Aorta (tissue), 5 donors: ENCODE results near the gene RTCA. TPM values are rescaled to one million over a fixed set of nuclear protein-coding genes. Genes with fewer than 3 reads are reported as not detected.
"Not testable (repeated sequence)": the region's sequence is repeated elsewhere in the genome, so short reads cannot be mapped to it uniquely, and the experiment has no call there.

Source experiments
- ATAC-seq: fragments of 200-7000 bp; cut with Tn5 transposase; one replicate; pipeline ENCODE4 v1.9.1; 2022; ENCODE audit warnings: moderate library complexity; ENCODE audit not compliant: low FRiP score
- DNase-seq, 2 donors: peaks; one replicate each; pipeline ENCODE4 v3.0.0-alpha.2; 2020
- H3K27ac ChIP-seq, 2 donors: one replicate each; pipeline ENCODE4 v1.5.1; 2013; ENCODE audit warnings: low read length in 2 of 2, mild to moderate bottlenecking in 2 of 2, moderate library complexity in 2 of 2, control low read depth in 1 of 2, inconsistent platforms in 1 of 2, low read depth in 1 of 2
- H3K27me3 ChIP-seq, 2 donors: one replicate each; pipeline ENCODE4 v1.6.1; 2013; ENCODE audit warnings: control low read depth in 1 of 2, low read length in 1 of 2, mild to moderate bottlenecking in 1 of 2, moderate library complexity in 1 of 2; ENCODE audit not compliant: insufficient read depth in 2 of 2, control insufficient read depth in 1 of 2
- H3K36me3 ChIP-seq, 2 donors: one replicate each; pipeline ENCODE4 v1.6.1; 2013; ENCODE audit warnings: control low read depth in 1 of 2, low read length in 1 of 2, mild to moderate bottlenecking in 1 of 2; ENCODE audit not compliant: insufficient read depth in 2 of 2, control insufficient read depth in 1 of 2
- H3K4me1 ChIP-seq, 2 donors: one replicate each; pipeline ENCODE4 v1.6.1; 2013; ENCODE audit warnings: low read length in 2 of 2, control low read depth in 1 of 2, mild to moderate bottlenecking in 1 of 2, moderate library complexity in 1 of 2; ENCODE audit not compliant: insufficient read depth in 2 of 2, control insufficient read depth in 1 of 2
- H3K4me3 ChIP-seq, 2 donors: one replicate each; pipeline ENCODE4 v1.5.1; 2013; ENCODE audit warnings: low read length in 2 of 2, control low read depth in 1 of 2, mild to moderate bottlenecking in 1 of 2
- H3K9me3 ChIP-seq: one replicate; pipeline ENCODE4 v1.6.1; 2013; ENCODE audit warnings: mild to moderate bottlenecking, low read length; ENCODE audit not compliant: control insufficient read depth
- WGBS, 2 donors: extraction: QIAGEN DNeasy Blood & Tissue Kit; methylation state at CpG; one replicate each; pipeline ENCODE4 v1.1.7; 2013; 5-methylcytosine and 5-hydroxymethylcytosine counted together
- intact Hi-C, 2 donors: fragments of 100-400 bp; cut with DNase I; formaldehyde crosslinking; loops; one replicate each; pipeline versions ENCODE4 v1.14.2 to v1.15.0; 2022
- polyA plus RNA-seq, 2 donors: library from polyadenylated mRNA; stranded (reverse); fragments of 200-250 nt; gene quantifications; one replicate each; pipeline ENCODE4 v1.2.3, GENCODE V29; 2013
- total RNA-seq, 2 donors: library from RNA; stranded (reverse); fragmentation: NEBNext Ultra II Directional; extraction: Animal tissue kit (Norgen Biotek cat#: 25700); gene quantifications; one replicate each; pipeline ENCODE4 v1.2.1, GENCODE V29; 2021
- donor health status: healthy with polysubstance abuse.
- donor health status: Bipolar disorder and iron deficiency.
- donor health status: DM: no; HTN: no; CAD: no.
- donor health status: DM: no; HTN: no; CAD: no.
- donor health status: DM: yes; HTN: yes; CAD: no.

RTCA gene
- total and polyA plus RNA-seq, 4 donors = 22.2 to 26.6 (median 23.3) TPM

- Histone ChIP-seq H3K4me1 (no peaks in the 10 kb centered on the region), H3K9me3 (peaks cover 4% of the 10 kb centered on the region), H3K27ac (no peak overlapping the region), H3K27me3 (no peaks in the 10 kb centered on the region), H3K36me3 (no peaks in the 10 kb centered on the region), H3K4me3 (no peak overlapping the region)
- intact Hi-C loops = no loop called here
- DNase-seq = no peak
- WGBS, 2 donors = 90 to 97% methylated on average over 1 of the region's 1 CpG
- no peak for ATAC-seq
These were observed 56.6 kb downstream of the RTCA start for GRCh38 chr1:100322436-100323211.

- ATAC-seq (peak; percentile 44), DNase-seq (no peak)
- WGBS, 2 donors = 80 to 85% methylated on average over 6 of the region's 6 CpGs
- peaks cover 4% of the 10 kb centered on the region for H3K9me3 ChIP-seq
- intact Hi-C loops = no loop called here
- H3K27me3 ChIP-seq = no peaks in the 10 kb centered on the region
- no peaks in the 10 kb centered on the region for H3K4me1 ChIP-seq
- H3K4me3 ChIP-seq = no peak overlapping the region
- no peak overlapping the region for H3K27ac ChIP-seq
- H3K36me3 ChIP-seq = no peaks in the 10 kb centered on the region
These were observed 57.5 kb downstream of the RTCA start for GRCh38 chr1:100323419-100324106.

- Histone ChIP-seq H3K27ac (no peak overlapping the region), H3K4me3 (no peak overlapping the region), H3K9me3 (no peaks in the 10 kb centered on the region), H3K4me1 (no peaks in the 10 kb centered on the region), H3K36me3 (no peaks in the 10 kb centered on the region), H3K27me3 (no peaks in the 10 kb centered on the region)
- ATAC-seq = no peak
- WGBS, 2 donors = 72% methylated on average over 7 of the region's 7 CpGs
- intact Hi-C loops = no loop called here
- no peak for DNase-seq
These were observed 59.7 kb downstream of the RTCA start for GRCh38 chr1:100325415-100326324.

- 80 to 91% methylated on average over 1 of the region's 1 CpG for WGBS, 2 donors
- intact Hi-C loops, H3K27ac ChIP-seq, H3K9me3 ChIP-seq, H3K4me3 ChIP-seq, H3K36me3 ChIP-seq, ATAC-seq, DNase-seq, H3K27me3 ChIP-seq, H3K4me1 ChIP-seq: not testable (repeated sequence)
These were observed 60.3 kb downstream of the RTCA start for GRCh38 chr1:100326325-100326670.

- no peaks in the 10 kb centered on the region for H3K9me3 ChIP-seq
- H3K27ac ChIP-seq = no peak overlapping the region
- H3K4me3 ChIP-seq = no peak overlapping the region
- 88% methylated on average over 1 of the region's 1 CpG for WGBS, 2 donors
- intact Hi-C loops = no loop called here
- no peaks in the 10 kb centered on the region for H3K36me3 ChIP-seq
- no peak for ATAC-seq
- DNase-seq = no peak
- no peaks in the 10 kb centered on the region for H3K4me1 ChIP-seq
- no peaks in the 10 kb centered on the region for H3K27me3 ChIP-seq
These were observed 62.1 kb downstream of the RTCA start for GRCh38 chr1:100328133-100328532.

GRCh38 chr1:100331146-100331545 lies 65.1 kb downstream of the RTCA start:
- H3K27ac ChIP-seq, H3K36me3 ChIP-seq, H3K4me3 ChIP-seq, ATAC-seq, H3K27me3 ChIP-seq, intact Hi-C loops, H3K9me3 ChIP-seq, H3K4me1 ChIP-seq, DNase-seq: not testable (repeated sequence)
- WGBS, 2 donors = 25 to 31% methylated on average over 2 of the region's 2 CpGs

- H3K27ac ChIP-seq = no peak overlapping the region
- H3K4me1 ChIP-seq = no peaks in the 10 kb centered on the region
- no peaks in the 10 kb centered on the region for H3K9me3 ChIP-seq
- no peaks in the 10 kb centered on the region for H3K36me3 ChIP-seq
- DNase-seq = no peak
- no peak for ATAC-seq
- H3K27me3 ChIP-seq = no peaks in the 10 kb centered on the region
- H3K4me3 ChIP-seq = no peak overlapping the region
- 82 to 94% methylated on average over 9 of the region's 9 CpGs for WGBS, 2 donors
- intact Hi-C loops = no loop called here
These were observed 66.3 kb downstream of the RTCA start for GRCh38 chr1:100332331-100332730.

GRCh38 chr1:100335436-100335835 lies 69.4 kb downstream of the RTCA start:
- H3K27ac ChIP-seq = no peak overlapping the region
- H3K27me3 ChIP-seq = no peaks in the 10 kb centered on the region
- no peaks in the 10 kb centered on the region for H3K36me3 ChIP-seq
- WGBS, 2 donors = 36 to 39% methylated on average over 1 of the region's 1 CpG
- no peak for DNase-seq
- intact Hi-C loops = no loop called here
- H3K4me1 ChIP-seq = no peaks in the 10 kb centered on the region
- no peaks in the 10 kb centered on the region for H3K9me3 ChIP-seq
- H3K4me3 ChIP-seq = no peak overlapping the region
- ATAC-seq = no peak
